Osteocyte (in vitro differentiated cells): ENCODE data around the gene LOXHD1. TPM values are rescaled to one million over a fixed set of nuclear protein-coding genes. Genes with fewer than 3 reads are reported as not detected.

Experiments used
- DNase-seq: peaks from one replicate; pipeline ENCODE4 v3.0.0; 2021; ENCODE audit warnings: mixed read lengths; ENCODE audit not compliant: unreplicated experiment; ENCODE audit errors: extremely low spot score
- H3K27ac Mint-ChIP-seq: one replicate; pipeline ENCODE4 v1.8.0; 2021; ENCODE audit warnings: mild to moderate bottlenecking, mixed read lengths; ENCODE audit not compliant: unreplicated experiment
- H3K27me3 Mint-ChIP-seq: one replicate; pipeline ENCODE4 v1.8.0; 2021; ENCODE audit warnings: mixed read lengths; ENCODE audit not compliant: unreplicated experiment
- H3K36me3 Mint-ChIP-seq: one replicate; pipeline ENCODE4 v1.8.0; 2021; ENCODE audit warnings: mixed read lengths; ENCODE audit not compliant: unreplicated experiment
- H3K4me1 Mint-ChIP-seq: one replicate; pipeline ENCODE4 v1.8.0; 2021; ENCODE audit warnings: mixed read lengths; ENCODE audit not compliant: unreplicated experiment
- H3K4me3 Mint-ChIP-seq: one replicate; pipeline ENCODE4 v1.8.0; 2021; ENCODE audit warnings: mild to moderate bottlenecking, moderate library complexity, mixed read lengths; ENCODE audit not compliant: unreplicated experiment
- H3K9me3 Mint-ChIP-seq: one replicate; pipeline ENCODE4 v1.8.0; 2021; ENCODE audit warnings: mixed read lengths; ENCODE audit not compliant: unreplicated experiment
- CTCF ChIP-seq: fragments of 200-600 bp; sonication (generic); IDR thresholded peaks from 2 replicates; pipeline ENCODE4 v1.5.0; 2021; ENCODE audit warnings: antibody characterized with exemption, mild to moderate bottlenecking, moderate library complexity
- total RNA-seq: library from RNA; stranded (reverse); gene quantifications from 2 replicates; pipeline ENCODE4 v1.2.1, GENCODE V29; 2021

LOXHD1 gene
- total RNA-seq, 1 donor from 2014 or later = not detected

DNA sequence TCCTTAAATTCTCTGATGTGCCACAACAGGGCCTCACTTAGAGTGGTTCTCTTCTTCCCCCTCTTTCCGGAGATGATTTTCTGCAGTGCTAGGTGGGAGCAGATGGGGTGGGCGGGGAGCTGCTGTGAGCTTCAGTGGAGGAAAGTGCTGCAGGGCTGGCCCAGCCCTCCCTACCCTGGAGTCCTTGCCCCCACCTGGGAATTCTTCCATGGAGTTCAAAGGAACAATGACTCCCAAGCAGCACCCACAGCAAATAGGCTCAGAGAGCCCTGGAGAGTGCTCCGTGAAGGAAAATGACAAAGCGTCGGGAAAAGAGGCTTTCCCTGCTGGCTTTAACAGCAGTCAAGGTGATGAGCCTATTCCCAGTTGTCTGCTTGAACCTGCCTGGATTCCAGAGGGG, 28.8 kb downstream of the LOXHD1 start:
- DNase-seq = peak; percentile 63
- no peak overlapping the region for H3K4me3 Mint-ChIP-seq
- H3K4me1 Mint-ChIP-seq = no peaks in the 10 kb centered on the region

DNA sequence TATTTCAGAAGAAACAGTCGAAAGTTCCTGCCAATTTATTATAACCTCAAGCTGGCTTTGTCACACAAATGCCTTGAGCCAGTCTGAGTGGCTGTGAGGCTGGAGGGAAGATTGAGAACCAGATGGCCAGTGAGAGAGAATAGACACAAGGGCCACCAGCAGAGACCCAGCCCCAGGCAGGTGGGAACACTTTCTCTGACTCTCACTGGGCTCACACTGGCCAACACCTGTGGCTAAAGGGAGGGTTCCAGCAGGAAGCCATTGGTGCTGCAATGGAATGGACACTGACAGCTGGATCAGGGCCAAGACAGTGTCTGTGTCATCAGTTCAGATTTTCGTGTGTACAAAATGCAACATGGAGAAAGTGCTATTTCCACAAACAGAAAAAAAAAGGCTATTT, 29.9 kb downstream of the LOXHD1 start:
- DNase-seq = peak; percentile 65
- no peak for TF ChIP-seq CTCF
- no peaks in the 10 kb centered on the region for H3K9me3 Mint-ChIP-seq
- peaks cover 17% of the 10 kb centered on the region for H3K27me3 Mint-ChIP-seq
- no peaks in the 10 kb centered on the region for H3K4me1 Mint-ChIP-seq
- no peak overlapping the region for H3K4me3 Mint-ChIP-seq
- no peak overlapping the region for H3K27ac Mint-ChIP-seq
- H3K36me3 Mint-ChIP-seq = no peaks in the 10 kb centered on the region

More for the DNA sequence above, 28.8 kb downstream of the LOXHD1 start:
- H3K27ac Mint-ChIP-seq = no peak overlapping the region
- TF ChIP-seq CTCF = no peak
- no peaks in the 10 kb centered on the region for H3K36me3 Mint-ChIP-seq
- peaks cover 17% of the 10 kb centered on the region for H3K27me3 Mint-ChIP-seq
- no peaks in the 10 kb centered on the region for H3K9me3 Mint-ChIP-seq

- H3K36me3 Mint-ChIP-seq = no peaks in the 10 kb centered on the region
- TF ChIP-seq CTCF = no peak
- peaks cover 21% of the 10 kb centered on the region for H3K27me3 Mint-ChIP-seq
- H3K4me1 Mint-ChIP-seq = no peaks in the 10 kb centered on the region
- H3K27ac Mint-ChIP-seq = no peak overlapping the region
- peak; percentile 53 for DNase-seq
- no peaks in the 10 kb centered on the region for H3K9me3 Mint-ChIP-seq
- no peak overlapping the region for H3K4me3 Mint-ChIP-seq
These were observed 32.0 kb downstream of the LOXHD1 start for GRCh38 chr18:46625069-46625468.

DNA sequence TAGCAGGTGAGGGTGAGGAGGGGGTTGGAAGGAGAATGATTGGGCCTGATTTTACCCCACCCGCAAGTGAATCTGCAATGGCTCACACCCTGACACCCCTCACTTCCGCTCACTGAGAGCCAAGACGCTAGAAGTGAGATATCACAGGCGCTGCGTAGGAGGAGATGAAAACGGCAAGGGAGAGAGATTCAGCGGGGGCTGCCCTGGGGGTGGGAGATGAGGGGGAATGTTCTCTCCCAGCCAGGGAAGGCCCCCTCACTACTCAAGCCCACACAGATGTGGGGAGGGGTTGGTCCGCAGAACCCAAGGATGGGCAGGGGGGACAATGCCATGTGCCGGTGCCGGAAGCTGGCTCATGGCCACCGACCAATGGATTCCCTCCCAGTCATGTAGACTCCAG, 32.9 kb downstream of the LOXHD1 start:
- DNase-seq = peak; percentile 71
- TF ChIP-seq CTCF = no peak
- Mint-ChIP-seq H3K27ac (no peak overlapping the region), H3K36me3 (no peaks in the 10 kb centered on the region), H3K9me3 (no peaks in the 10 kb centered on the region), H3K4me3 (no peak overlapping the region), H3K27me3 (peaks cover 22% of the 10 kb centered on the region), H3K4me1 (no peaks in the 10 kb centered on the region)

DNA sequence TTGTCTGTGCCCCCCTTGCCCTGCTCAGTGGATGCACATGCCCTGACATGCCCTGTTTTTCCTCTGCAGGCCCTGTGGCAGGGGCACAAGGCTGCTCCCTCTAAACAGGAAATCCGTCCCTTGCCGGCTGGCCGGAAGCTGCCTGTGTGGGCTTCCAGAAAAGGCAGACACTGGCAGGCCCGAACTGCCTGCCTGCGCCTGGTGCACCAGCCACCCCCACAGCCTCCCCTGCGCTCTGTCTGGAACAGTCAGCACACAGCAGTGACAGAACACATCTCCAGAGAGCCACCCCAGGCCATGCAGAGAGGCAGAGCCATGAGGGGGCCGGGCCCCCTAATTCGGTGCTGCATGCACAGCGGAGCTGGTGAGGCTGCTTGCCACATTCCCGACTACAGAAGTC, 33.5 kb downstream of the LOXHD1 start:
- no peaks in the 10 kb centered on the region for H3K36me3 Mint-ChIP-seq
- H3K4me1 Mint-ChIP-seq = no peaks in the 10 kb centered on the region
- peak; percentile 78 for DNase-seq
- H3K27ac Mint-ChIP-seq = no peak overlapping the region
- peaks cover 23% of the 10 kb centered on the region for H3K27me3 Mint-ChIP-seq
- no peak for TF ChIP-seq CTCF
- H3K9me3 Mint-ChIP-seq = no peaks in the 10 kb centered on the region
- H3K4me3 Mint-ChIP-seq = no peak overlapping the region
